CD1c-positive myeloid dendritic cell (primary cell): Measurements from ENCODE around the gene LILRB4.
A peak's percentile ranks its signal among the peaks of the same experiment; 100 is the strongest.
"Not testable (repeated sequence)": the region's sequence is repeated elsewhere in the genome, so short reads cannot be mapped to it uniquely, and the experiment has no call there.

ENCODE experiments used
- DNase-seq: peaks from one replicate; pipeline ENCODE4 v3.0.0-alpha.2; 2016; ENCODE audit errors: extremely low spot score

Gene LILRB4

DNA sequence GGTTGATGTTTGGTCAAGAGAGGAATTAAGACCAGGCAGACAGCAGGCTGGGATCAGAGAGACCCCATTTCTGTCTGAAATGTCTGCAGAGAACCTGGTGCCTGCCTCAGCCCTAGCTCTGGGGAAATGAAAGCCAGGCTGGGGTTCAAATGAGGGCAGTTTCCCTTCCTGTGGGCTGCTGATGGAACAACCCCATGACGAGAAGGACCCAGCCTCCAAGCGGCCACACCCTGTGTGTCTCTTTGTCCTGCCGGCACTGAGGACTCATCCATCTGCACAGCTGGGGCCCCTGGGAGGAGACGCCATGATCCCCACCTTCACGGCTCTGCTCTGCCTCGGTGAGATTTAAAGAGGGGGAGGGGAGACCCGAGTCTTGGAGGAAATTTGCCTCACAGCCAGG, at the start of gene LILRB4:
TSS of gene LILRB4 (plus strand) at position 256 of the 400 bp plus-strand sequence. CDS start at position 305, 49 bp downstream.
- DNase-seq: peak; percentile 91

GRCh38 chr19:54614726-54615125, 48.1 kb upstream of the LILRB4 start:
- DNase-seq: peak; percentile 48

- no peak for DNase-seq
Observed at GRCh38 chr19:54616057-54616456, 46.7 kb upstream of the LILRB4 start.

GRCh38 chr19:54616821-54617560, 45.8 kb upstream of the LILRB4 start:
- peak; percentile 70 for DNase-seq

DNA sequence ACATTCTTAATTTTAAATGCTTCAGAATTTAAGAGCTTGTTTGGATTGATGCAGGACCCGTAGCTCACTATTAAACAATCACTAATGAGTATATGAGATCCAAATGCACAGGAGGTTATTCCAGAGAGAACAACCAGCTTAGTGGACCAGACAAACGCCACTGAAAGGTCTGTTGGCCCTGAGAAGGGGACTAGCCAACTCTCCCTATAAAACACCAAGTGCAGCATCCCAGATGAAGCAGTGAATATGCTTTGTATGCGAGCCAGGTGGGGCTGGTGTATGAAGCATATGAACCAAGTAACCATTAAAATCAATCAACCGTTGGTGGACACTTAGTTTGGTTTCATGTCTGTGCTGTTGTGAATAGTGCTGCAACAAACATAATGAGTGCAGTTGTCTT, 42.3 kb upstream of the LILRB4 start:
- DNase-seq: no peak

DNA sequence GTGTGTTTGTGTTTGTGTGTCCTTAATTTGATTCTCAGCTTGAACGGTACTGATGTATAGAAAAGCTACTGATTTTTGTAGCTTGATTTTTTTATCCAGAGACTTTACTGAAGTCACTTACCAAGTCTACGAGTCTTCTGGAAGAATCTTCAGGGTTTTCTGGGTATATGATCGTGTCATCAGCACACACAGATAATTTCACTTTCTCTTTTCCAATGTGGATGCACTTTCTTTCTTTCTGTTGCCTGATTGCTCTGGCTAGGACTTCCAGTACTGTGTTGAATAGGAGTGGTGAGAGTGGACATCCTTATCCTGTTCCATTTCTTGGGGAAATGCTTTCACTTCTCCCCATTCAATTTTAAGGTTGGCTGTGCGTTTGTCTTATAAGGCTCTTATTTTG, 40.4 kb upstream of the LILRB4 start:
- DNase-seq: no peak

DNA sequence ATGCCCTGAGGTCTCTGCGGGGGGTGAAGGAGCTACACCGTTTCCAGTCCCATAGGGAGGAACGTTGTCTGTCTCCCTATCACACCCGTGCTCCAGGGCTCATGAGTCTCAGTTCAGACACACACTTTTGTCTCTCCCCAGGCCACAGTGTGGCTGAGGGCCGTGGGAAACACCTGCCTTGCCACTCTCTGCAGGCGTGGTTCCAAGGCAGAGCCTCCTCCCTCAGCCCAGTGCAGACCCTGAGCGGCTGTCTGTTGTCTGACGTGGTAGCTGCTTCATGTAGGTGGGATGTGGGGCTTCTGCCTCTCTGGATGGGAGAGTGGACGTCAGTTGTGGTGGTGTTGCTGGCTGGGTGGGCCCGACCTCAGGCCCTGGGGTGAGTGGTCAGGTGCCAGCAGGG, 38.6 kb upstream of the LILRB4 start:
- DNase-seq: not testable (repeated sequence)

GRCh38 chr19:54624934-54625730, 37.7 kb upstream of the LILRB4 start:
- DNase-seq: not testable (repeated sequence)

DNA sequence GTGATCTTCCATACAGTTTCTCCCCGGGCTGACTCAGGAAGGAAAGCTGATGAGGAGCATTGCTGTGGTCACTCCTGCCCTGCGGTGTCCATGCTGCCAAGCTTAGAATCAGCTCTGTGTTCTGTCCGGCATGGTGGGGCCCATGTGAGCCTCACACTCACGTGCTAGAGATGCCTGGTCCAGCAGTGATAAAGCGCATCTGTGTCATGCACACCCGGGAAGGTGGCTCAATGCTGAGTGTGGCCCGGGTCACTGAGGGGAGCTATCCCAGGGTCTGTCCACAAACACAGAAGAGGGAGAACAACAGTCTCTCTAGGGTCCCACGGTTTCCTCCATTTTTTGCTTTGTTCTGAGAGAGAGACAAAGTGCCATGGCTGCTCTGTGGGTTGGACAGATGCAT, 36.0 kb upstream of the LILRB4 start:
- no peak for DNase-seq

DNA sequence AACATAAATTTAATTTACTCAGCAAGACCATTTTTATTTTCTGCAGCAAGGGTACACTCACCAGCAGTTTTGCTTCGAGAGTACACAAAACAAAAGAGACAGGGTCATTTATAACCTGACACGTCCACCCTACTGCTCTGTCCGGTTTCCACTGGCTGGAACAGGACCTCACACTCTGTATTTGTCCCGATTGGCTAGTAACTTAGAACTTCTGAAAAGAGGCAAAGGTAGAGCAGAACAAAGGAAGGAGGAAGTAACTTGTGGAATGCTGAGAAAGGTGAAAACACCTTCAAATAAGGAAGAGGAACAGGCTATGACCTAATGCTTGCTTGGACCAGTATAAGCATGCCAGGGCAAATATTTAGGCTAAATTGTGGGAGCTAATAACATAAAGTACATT, 34.9 kb upstream of the LILRB4 start:
- not testable (repeated sequence) for DNase-seq

DNA sequence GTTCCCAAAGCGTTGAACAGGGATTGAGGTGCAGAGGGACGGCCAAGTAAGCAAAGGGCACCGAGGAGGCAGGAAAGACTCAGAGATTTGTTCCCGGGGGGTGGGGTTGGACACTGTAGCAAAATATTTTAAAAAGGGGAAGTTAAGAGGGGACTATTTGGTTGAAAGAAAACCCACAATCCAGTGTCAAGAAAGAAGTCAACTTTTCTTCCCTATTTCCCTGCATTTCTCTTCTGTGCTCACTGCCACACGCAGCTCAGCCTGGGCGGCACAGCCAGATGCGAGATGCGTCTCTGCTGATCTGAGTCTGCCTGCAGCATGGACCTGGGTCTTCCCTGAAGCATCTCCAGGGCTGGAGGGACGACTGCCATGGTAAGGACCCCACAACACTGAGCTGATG, 32.5 kb upstream of the LILRB4 start, which contains the start of gene LILRB1:
TSS of gene LILRB1 (plus strand) at position 223 of the 400 bp plus-strand sequence. CDS start 590 bp downstream, outside the sequence.
- peak; percentile 74 for DNase-seq

DNA sequence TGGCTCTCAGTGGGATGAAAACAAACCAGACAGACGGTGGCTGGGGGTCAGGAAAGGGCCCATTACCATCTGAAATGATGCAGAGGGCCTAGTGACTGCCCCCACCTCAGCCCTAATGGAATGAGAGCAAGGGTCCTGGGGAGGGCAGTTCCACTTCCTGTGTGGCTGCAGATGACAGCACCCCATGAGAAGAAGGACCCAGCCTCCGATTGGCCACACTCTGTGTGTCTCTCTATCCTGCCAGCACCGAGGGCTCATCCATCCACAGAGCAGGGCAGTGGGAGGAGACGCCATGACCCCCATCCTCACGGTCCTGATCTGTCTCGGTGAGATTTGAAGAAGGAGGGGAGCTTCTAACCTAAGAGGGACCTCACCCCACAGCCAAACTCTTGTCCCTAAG, 32.0 kb upstream of the LILRB4 start:
- no peak for DNase-seq

DNA sequence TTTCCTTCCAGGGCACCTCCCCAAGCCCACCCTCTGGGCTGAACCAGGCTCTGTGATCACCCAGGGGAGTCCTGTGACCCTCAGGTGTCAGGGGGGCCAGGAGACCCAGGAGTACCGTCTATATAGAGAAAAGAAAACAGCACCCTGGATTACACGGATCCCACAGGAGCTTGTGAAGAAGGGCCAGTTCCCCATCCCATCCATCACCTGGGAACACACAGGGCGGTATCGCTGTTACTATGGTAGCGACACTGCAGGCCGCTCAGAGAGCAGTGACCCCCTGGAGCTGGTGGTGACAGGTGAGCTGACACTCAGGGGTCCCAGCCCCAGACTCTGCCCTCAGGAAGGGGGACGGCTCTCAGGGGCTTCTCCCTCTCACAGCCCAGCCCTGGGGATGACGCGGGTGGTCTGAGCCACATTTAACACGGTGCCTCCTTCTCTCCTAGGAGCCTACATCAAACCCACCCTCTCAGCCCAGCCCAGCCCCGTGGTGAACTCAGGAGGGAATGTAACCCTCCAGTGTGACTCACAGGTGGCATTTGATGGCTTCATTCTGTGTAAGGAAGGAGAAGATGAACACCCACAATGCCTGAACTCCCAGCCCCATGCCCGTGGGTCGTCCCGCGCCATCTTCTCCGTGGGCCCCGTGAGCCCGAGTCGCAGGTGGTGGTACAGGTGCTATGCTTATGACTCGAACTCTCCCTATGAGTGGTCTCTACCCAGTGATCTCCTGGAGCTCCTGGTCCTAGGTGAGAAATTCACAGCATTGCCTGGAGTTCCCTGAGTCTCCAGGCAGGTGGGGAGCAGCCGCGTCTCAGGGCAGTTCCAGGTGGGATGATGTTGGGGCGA, 31.1 kb upstream of the LILRB4 start:
- DNase-seq: not testable (repeated sequence)

GRCh38 chr19:54632517-54632916, 30.3 kb upstream of the LILRB4 start:
- DNase-seq: not testable (repeated sequence)

- DNase-seq: no peak
Observed at GRCh38 chr19:54633401-54633800, 29.4 kb upstream of the LILRB4 start.

GRCh38 chr19:54636081-54636480, 26.7 kb upstream of the LILRB4 start:
- DNase-seq: not testable (repeated sequence)

- DNase-seq: no peak
Observed at GRCh38 chr19:54638683-54639082, 24.1 kb upstream of the LILRB4 start.

DNA sequence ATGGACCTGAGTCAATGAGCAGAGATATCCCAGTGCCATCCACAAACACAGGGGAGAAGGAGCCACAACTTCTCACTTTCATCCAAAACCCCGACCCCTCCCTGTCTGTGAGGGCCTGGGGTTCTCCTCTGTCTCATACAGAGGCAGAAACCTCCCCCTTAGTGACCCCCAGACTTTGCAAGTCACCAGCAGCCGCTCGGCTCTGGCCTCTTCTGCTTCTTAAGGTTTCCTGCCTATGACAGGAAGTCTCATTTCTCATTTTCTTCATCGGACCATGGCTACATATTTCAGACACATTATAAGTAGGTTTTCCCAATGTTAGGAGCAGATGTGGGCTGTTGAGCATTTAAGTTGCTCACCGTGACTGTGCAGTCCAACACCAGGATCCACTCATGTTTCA, 19.8 kb upstream of the LILRB4 start:
- peak; percentile 85 for DNase-seq

GRCh38 chr19:54643583-54643982, 19.2 kb upstream of the LILRB4 start:
- DNase-seq: peak; percentile 88

DNA sequence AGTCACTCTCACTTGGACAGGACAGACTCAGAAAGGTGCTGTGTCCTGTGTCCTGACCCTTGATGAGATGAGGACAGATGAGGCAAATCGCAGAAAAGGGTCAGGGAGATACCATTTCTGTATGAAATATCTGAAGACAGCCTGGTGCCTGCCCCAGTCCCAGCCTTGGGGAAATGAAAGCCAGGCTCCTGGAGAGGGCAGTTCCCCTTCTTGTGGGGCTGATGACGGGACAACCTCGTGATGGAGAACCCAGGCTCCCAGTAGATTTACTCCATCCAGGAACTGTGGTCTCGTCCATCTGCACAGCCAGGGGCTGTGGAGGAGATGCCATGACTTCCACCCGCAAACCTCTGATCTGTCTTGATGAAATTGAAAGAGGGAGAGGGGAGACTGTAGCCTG, 18.7 kb upstream of the LILRB4 start:
- DNase-seq: peak; percentile 92

- no peak for DNase-seq
Observed at GRCh38 chr19:54646331-54646841, 16.4 kb upstream of the LILRB4 start.

DNA sequence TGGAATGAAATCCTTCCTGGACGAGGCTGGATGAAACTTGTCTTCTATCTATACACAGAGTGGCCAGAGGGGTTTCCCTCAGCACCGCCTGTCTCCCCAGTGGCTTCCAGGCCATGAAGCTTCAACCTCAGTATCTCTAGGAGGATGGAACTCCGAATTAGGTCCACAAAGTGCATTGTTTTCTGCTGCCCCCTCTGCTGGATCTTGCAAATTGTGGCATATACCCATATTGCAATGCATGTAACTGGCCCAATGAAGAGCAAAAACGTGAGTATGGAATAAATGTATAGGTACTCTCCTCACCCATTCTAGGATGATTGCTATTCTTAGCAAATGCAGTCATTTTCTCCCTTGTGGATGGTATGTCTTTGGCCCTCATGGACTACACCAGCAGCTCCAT, 14.7 kb upstream of the LILRB4 start:
- no peak for DNase-seq
